Progenitor cell of endocrine pancreas (in vitro differentiated cells): ENCODE results near the gene TMED10. TPM values are rescaled to one million over a fixed set of nuclear protein-coding genes. Genes with fewer than 3 reads are reported as not detected.
A peak's percentile ranks its signal among the peaks of the same experiment; 100 is the strongest.

Source experiments
- DNase-seq: peaks from one replicate; pipeline ENCODE4 v3.0.0; 2021; ENCODE audit warnings: low spot score; ENCODE audit not compliant: unreplicated experiment
- H3K27ac Mint-ChIP-seq: 2 replicates; pipeline ENCODE4 v1.8.0; 2021; ENCODE audit warnings: mild to moderate bottlenecking, moderate library complexity, mixed read lengths
- H3K27me3 Mint-ChIP-seq: 2 replicates; pipeline ENCODE4 v1.8.0; 2021; ENCODE audit warnings: mixed read lengths
- H3K36me3 Mint-ChIP-seq: 2 replicates; pipeline ENCODE4 v1.8.0; 2022; ENCODE audit warnings: mixed read lengths; ENCODE audit not compliant: insufficient read depth
- H3K4me1 Mint-ChIP-seq: 2 replicates; pipeline ENCODE4 v1.8.0; 2021; ENCODE audit warnings: low read depth, mixed read lengths
- H3K4me3 Mint-ChIP-seq: 2 replicates; pipeline ENCODE4 v1.8.0; 2021; ENCODE audit warnings: low read depth, mild to moderate bottlenecking, moderate library complexity, mixed read lengths
- H3K9me3 Mint-ChIP-seq: 2 replicates; pipeline ENCODE4 v1.8.0; 2021; ENCODE audit warnings: low read depth, mixed read lengths
- total RNA-seq: library from RNA; stranded (reverse); gene quantifications from 2 replicates; pipeline ENCODE4 v1.2.1, GENCODE V29; 2021
- TF ChIP-seq, protein P1 (sequence below): fragments of 200-600 bp; sonication (generic); IDR thresholded peaks from one replicate; pipeline ENCODE4 v1.5.0; 2021; ENCODE audit warnings: antibody characterized with exemption, mild to moderate bottlenecking; ENCODE audit not compliant: unreplicated experiment

Gene TMED10
- total RNA-seq, 1 donor from 2014 or later: 288 TPM

DNA sequence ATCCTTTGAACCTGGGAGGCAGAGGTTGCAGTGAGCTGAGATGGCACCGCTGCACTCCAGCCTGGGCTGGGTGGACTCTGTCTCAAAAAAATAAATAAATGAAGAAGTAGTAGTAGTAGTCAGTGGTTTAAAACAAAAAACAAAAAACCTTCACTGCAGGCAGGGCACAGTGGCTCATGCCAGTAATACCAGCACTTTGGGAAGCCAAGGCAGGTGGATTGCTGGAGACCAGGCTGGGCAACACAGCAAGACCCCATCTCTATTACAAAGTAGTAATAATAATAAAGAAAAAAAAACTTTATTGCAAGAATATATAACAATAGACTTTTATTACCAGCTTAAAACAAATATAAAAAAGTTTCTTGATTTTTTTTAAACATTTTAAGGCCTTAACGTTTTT, 35.8 kb downstream of the TMED10 start:
- no peaks in the 10 kb centered on the region for H3K27me3 Mint-ChIP-seq
- H3K4me1 Mint-ChIP-seq: peaks cover 8% of the 10 kb centered on the region
- H3K36me3 Mint-ChIP-seq: peaks cover 9% of the 10 kb centered on the region
- DNase-seq: no peak
- H3K27ac Mint-ChIP-seq: no peak overlapping the region
- TF ChIP-seq, protein P1, sequence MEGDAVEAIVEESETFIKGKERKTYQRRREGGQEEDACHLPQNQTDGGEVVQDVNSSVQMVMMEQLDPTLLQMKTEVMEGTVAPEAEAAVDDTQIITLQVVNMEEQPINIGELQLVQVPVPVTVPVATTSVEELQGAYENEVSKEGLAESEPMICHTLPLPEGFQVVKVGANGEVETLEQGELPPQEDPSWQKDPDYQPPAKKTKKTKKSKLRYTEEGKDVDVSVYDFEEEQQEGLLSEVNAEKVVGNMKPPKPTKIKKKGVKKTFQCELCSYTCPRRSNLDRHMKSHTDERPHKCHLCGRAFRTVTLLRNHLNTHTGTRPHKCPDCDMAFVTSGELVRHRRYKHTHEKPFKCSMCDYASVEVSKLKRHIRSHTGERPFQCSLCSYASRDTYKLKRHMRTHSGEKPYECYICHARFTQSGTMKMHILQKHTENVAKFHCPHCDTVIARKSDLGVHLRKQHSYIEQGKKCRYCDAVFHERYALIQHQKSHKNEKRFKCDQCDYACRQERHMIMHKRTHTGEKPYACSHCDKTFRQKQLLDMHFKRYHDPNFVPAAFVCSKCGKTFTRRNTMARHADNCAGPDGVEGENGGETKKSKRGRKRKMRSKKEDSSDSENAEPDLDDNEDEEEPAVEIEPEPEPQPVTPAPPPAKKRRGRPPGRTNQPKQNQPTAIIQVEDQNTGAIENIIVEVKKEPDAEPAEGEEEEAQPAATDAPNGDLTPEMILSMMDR: no peak
- no peak overlapping the region for H3K4me3 Mint-ChIP-seq
- H3K9me3 Mint-ChIP-seq: no peaks in the 10 kb centered on the region

DNA sequence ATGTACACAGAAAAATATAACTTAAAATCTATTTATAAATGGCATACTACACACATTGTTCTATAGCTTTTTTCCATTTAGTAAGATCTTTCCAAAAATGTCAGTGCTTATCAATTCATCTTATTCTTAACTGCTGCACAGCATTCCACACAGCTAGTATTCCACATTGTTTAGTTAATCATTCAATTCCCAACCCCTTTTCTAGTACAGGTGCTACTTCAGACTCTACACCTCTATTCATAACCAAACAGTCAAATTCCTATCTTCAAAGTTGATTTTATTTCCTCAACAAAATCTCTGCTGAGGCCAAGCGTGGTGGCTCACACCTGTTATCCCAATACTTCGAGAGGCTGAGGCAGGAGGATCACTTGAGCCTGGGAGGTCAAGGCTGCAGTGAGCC, 37.2 kb downstream of the TMED10 start:
- Mint-ChIP-seq H3K4me3 (no peak overlapping the region), H3K27me3 (no peaks in the 10 kb centered on the region), H3K27ac (no peak overlapping the region), H3K4me1 (peaks cover 13% of the 10 kb centered on the region), H3K9me3 (no peaks in the 10 kb centered on the region), H3K36me3 (peaks cover 14% of the 10 kb centered on the region)
- no peak for DNase-seq
- TF ChIP-seq, protein P1: no peak

DNA sequence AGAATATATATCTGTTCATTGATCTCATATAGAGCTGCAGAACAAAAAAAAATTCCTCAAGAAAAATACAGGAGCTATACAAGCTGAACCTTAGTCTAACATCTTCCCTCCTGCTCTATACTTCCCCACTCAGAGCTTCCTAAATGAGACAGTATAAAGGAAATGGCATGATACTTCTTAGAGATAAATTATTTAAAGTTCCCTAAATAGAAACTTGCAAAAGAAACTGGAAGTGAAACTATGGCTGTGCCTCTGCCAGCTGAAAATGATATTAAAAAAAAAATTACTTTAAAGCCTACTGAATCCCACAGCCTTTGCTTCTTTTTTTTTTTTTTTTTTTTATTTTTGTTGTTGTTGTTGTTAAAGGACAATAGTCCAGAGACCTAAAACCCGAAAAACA, 37.9 kb downstream of the TMED10 start:
- TF ChIP-seq, protein P1: no peak

DNA sequence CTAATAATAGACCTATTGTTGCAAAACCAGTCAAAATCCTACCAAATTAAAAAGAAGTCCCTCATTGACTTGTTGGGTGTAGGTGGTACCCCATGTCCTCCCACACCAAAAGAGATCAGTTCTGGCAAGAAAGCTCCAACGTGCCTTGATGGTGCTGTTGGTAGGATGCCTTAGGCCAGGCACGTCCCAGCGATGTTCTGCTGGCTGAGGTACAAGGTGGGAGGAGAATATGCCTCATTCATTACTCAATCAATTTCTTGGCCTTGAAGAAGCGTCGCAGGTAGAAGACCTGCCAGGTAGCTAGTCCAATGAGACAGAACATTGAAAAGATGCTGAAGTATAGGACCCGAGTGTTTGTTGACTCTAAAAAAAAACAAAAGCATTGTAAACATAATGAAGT, 41.8 kb downstream of the TMED10 start:
- no peaks in the 10 kb centered on the region for H3K9me3 Mint-ChIP-seq
- no peak overlapping the region for H3K4me3 Mint-ChIP-seq
- TF ChIP-seq, protein P1: no peak
- peaks cover 10% of the 10 kb centered on the region for H3K4me1 Mint-ChIP-seq
- H3K27ac Mint-ChIP-seq: peak overlapping the region; percentile 51
- no peak for DNase-seq
- H3K36me3 Mint-ChIP-seq: peaks cover 26% of the 10 kb centered on the region
- H3K27me3 Mint-ChIP-seq: no peaks in the 10 kb centered on the region

More for the DNA sequence above, 37.9 kb downstream of the TMED10 start:
- Mint-ChIP-seq H3K36me3 (peaks cover 20% of the 10 kb centered on the region), H3K9me3 (no peaks in the 10 kb centered on the region), H3K27ac (no peak overlapping the region), H3K4me1 (peaks cover 14% of the 10 kb centered on the region), H3K27me3 (no peaks in the 10 kb centered on the region), H3K4me3 (no peak overlapping the region)
- no peak for DNase-seq

- peaks cover 6% of the 10 kb centered on the region for H3K4me1 Mint-ChIP-seq
- DNase-seq: no peak
- H3K9me3 Mint-ChIP-seq: no peaks in the 10 kb centered on the region
- H3K36me3 Mint-ChIP-seq: peaks cover 26% of the 10 kb centered on the region
- H3K27ac Mint-ChIP-seq: no peak overlapping the region
- H3K27me3 Mint-ChIP-seq: no peaks in the 10 kb centered on the region
- TF ChIP-seq, protein P1: no peak
- no peak overlapping the region for H3K4me3 Mint-ChIP-seq
Observed at GRCh38 chr14:75133597-75133996, 42.8 kb downstream of the TMED10 start.
